GM12878 (cell line): ENCODE results near the gene ANKRD33B. TPM values are rescaled to one million over a fixed set of nuclear protein-coding genes. Genes with fewer than 3 reads are reported as not detected.

Experiments
- ATAC-seq: fragments of 200-7000 bp; cut with Tn5 transposase; 3 replicates; pipeline ENCODE4 v1.9.1; 2020; ENCODE audit warnings: mild to moderate bottlenecking, moderate library complexity
- BruUV-seq: library from RNA; stranded (reverse); fragments of 400-500 nt; replicated peaks from 2 replicates; lab custom pipeline; 2021; lab: Mats Ljungman, UMichigan
- CTCF ChIA-PET: fragments of 300-600 bp; sonication (Branson Sonifier 250); formaldehyde crosslinking; extraction: SDS; loops from one replicate; lab custom pipeline; 2021; ENCODE audit warnings: inconsistent platforms; lab: Yijun Ruan, JAX
- POLR2A ChIA-PET: fragments of 350-600 bp; formaldehyde crosslinking; extraction: SDS; loops from one replicate; lab custom pipeline; 2021; ENCODE audit warnings: inconsistent platforms; lab: Charles Lee
- RAD21 ChIA-PET: fragments of 300-600 bp; sonication (Branson Sonifier 250); formaldehyde crosslinking; loops from one replicate; lab custom pipeline; 2023; ENCODE audit warnings: antibody characterized with exemption; ENCODE audit not compliant: unreplicated experiment; lab: Charles Lee
- SMC1A ChIA-PET: fragments of 300-600 bp; sonication (Branson Sonifier 250); formaldehyde crosslinking; loops from one replicate; lab custom pipeline; 2023; ENCODE audit not compliant: unreplicated experiment, uncharacterized antibody; lab: Charles Lee
- DNase-seq: peaks from one replicate; pipeline ENCODE4 v3.0.0-alpha.2; 2011; ENCODE audit warnings: low read depth, low spot score
- FAIRE-seq: peaks from 3 replicates; lab custom pipeline; 2011; peaks lifted over from hg19 to GRCh38; lab: Jason Lieb, UNC
- H2AFZ ChIP-seq: 2 replicates; pipeline ENCODE4 v1.6.0; 2011; ENCODE audit warnings: low read depth, low read length, control low read depth; ENCODE audit not compliant: control insufficient read depth
- H3K27ac ChIP-seq: 2 replicates; pipeline ENCODE4 v1.5.1; 2011; ENCODE audit warnings: control low read depth; ENCODE audit not compliant: control insufficient read depth, insufficient read depth
- H3K27me3 ChIP-seq, 2 experiments: replicated peaks in 1 of 2; 2 replicates each; pipeline versions ENCODE4 v1.6.0 to v1.6.1; 2011; ENCODE audit warnings: low read length in 1 of 2; ENCODE audit not compliant: control insufficient read depth in 2 of 2, insufficient read depth in 2 of 2
- H3K36me3 ChIP-seq, 2 experiments: 2 replicates each; pipeline ENCODE4 v1.5.1; 2011; ENCODE audit warnings: low read length in 1 of 2; ENCODE audit not compliant: control insufficient read depth in 2 of 2, insufficient read depth in 2 of 2
- H3K4me1 ChIP-seq: 2 replicates; pipeline ENCODE4 v1.6.1; 2011; ENCODE audit warnings: mild to moderate bottlenecking, low read length, moderate library complexity, mixed read lengths; ENCODE audit not compliant: control insufficient read depth, insufficient read depth
- H3K4me2 ChIP-seq: 2 replicates; pipeline ENCODE4 v1.6.0; 2011; ENCODE audit warnings: control low read depth; ENCODE audit not compliant: control insufficient read depth, insufficient read depth
- H3K4me3 ChIP-seq: fragments of 200-600 bp; sonication (generic); 2 replicates; pipeline ENCODE4 v1.5.1; 2016
- H3K79me2 ChIP-seq: 2 replicates; pipeline ENCODE4 v1.6.0; 2011; ENCODE audit warnings: low read length; ENCODE audit not compliant: control insufficient read depth, insufficient read depth
- H3K9ac ChIP-seq: 2 replicates; pipeline ENCODE4 v1.8.0; 2011; ENCODE audit warnings: low read length, control low read depth, mixed read lengths; ENCODE audit not compliant: control insufficient read depth, insufficient read depth
- H3K9me3 ChIP-seq: replicated peaks from 3 replicates; pipeline ENCODE4 v1.5.1; 2011; ENCODE audit warnings: mild to moderate bottlenecking, low read length; ENCODE audit not compliant: control insufficient read depth, insufficient read depth
- H4K20me1 ChIP-seq: 2 replicates; pipeline ENCODE4 v1.6.0; 2011; ENCODE audit not compliant: control insufficient read depth, insufficient read depth
- CREM ChIP-seq: IDR thresholded peaks from 2 replicates; pipeline ENCODE4 v1.6.1; 2014; ENCODE audit warnings: antibody characterized with exemption, low read depth
- EED ChIP-seq: sonication (generic); IDR thresholded peaks from 2 replicates; pipeline ENCODE4 v1.6.1; 2016; ENCODE audit warnings: antibody characterized with exemption, low read depth
- MAX ChIP-seq: IDR thresholded peaks from 2 replicates; pipeline ENCODE4 v1.6.1; 2012; ENCODE audit warnings: low read depth, low read length, improper control_type of control experiment
- PKNOX1 ChIP-seq: fragments of 450-650 bp; IDR thresholded peaks from 2 replicates; pipeline ENCODE4 v1.6.1; 2016; ENCODE audit warnings: mild to moderate bottlenecking
- POLR2AphosphoS5 ChIP-seq: IDR thresholded peaks from 2 replicates; pipeline ENCODE4 v1.6.1; 2011; ENCODE audit warnings: mild to moderate bottlenecking, low read length, inconsistent platforms
- TCF12 ChIP-seq: IDR thresholded peaks from 2 replicates; pipeline ENCODE4 v1.6.1; 2011; ENCODE audit warnings: low read depth, mild to moderate bottlenecking, low read length
- ZBED1 ChIP-seq: IDR thresholded peaks from 2 replicates; pipeline ENCODE4 v1.6.1; 2016; ENCODE audit warnings: borderline replicate concordance
- WGBS: methylation state at CpG from one replicate; pipeline ENCODE4 v1.1.6; 2016; ENCODE audit warnings: low lambda C conversion rate; ENCODE audit not compliant: insufficient replicate concordance, insufficient coverage; ENCODE audit errors: missing lambda C conversion rate; 5-methylcytosine and 5-hydroxymethylcytosine counted together
- in situ Hi-C: fragments of 300-500 bp; cut with MboI; formaldehyde crosslinking; loops from 9 replicates; pipeline ENCODE4 v1.14.3; 2018; ENCODE audit warnings: mixed read lengths
- intact Hi-C: fragments of 100-400 bp; cut with micrococcal nuclease; formaldehyde crosslinking; loops from one replicate; pipeline ENCODE4 v1.14.2; 2022; ENCODE audit not compliant: unreplicated experiment
- polyA plus RNA-seq, 11 experiments: library from polyadenylated mRNA; depleted of rRNA in 4 of 11; unstranded in 6 of 11; stranded (reverse) in 5 of 11; fragments of >200 nt; fragmentation: Nextera tagmentation in 4 of 11; fragmentation: Illumina TruSeq in 1 of 11; extraction: Ambion mirVana in 4 of 11; extraction: Trizol in 1 of 11; gene quantifications; 1 replicate in 1 of 11; 2 replicates in 10 of 11; pipeline versions ENCODE4 v1.2.1 to v1.2.3, GENCODE V29; 2011 to 2016; ENCODE audit warnings: inconsistent platforms in 2 of 11, missing spikeins in 2 of 11, low read depth in 1 of 11
- total RNA-seq, 4 experiments: library from RNA; depleted of rRNA in 3 of 4; stranded (reverse); fragments of >200 nt in 3 of 4; fragmentation: Illumina TruSeq in 1 of 4; extraction: Trizol in 1 of 4; gene quantifications; 2 replicates each; pipeline versions ENCODE4 v1.2.1 to v1.2.3, GENCODE V29; 2013 to 2021

The ANKRD33B gene
- total and polyA plus RNA-seq, 10 of the 15 experiments (the other 5 are each of a cell fraction or from before 2014, with no cell fraction given) = 4.9 to 61.6 (median 15.6) TPM

GRCh38 chr5:10624679-10625078 lies 60.8 kb downstream of the ANKRD33B start:
- no peak overlapping the region for H3K4me2 ChIP-seq
- peaks cover 51% of the 10 kb centered on the region for H3K4me1 ChIP-seq
- ChIA-PET SMC1A (interaction anchor here (0.7 to 12.0 kb wide), 7 partner anchors 15 to 268 kb away, joined by 3 to 192 read pairs (median 32); no protein-coding TSS in a partner anchor), CTCF (interaction anchor here (0.6 to 8.0 kb wide), 6 partner anchors 13 to 371 kb away, joined by 3 to 229 read pairs (median 70); no protein-coding TSS in a partner anchor), RAD21 (interaction anchor here (1.2 to 7.5 kb wide), 5 partner anchors 17 to 170 kb away, joined by 3 to 186 read pairs (median 51); no protein-coding TSS in a partner anchor), POLR2A (interaction anchor here (0.7 to 4.1 kb wide), 2 partner anchors 17 to 86 kb away, joined by 4 to 20 read pairs; no protein-coding TSS in a partner anchor)
- H3K9ac ChIP-seq = no peak overlapping the region
- no peak overlapping the region for H2AFZ ChIP-seq
- WGBS = 92% methylated on average over 6 of the region's 6 CpGs
- no peak for FAIRE-seq
- ATAC-seq = no peak
- no peaks in the 10 kb centered on the region for H4K20me1 ChIP-seq
- no peak overlapping the region for H3K4me3 ChIP-seq
- H3K27ac ChIP-seq = no peak overlapping the region
- intact Hi-C loops = no loop called here
- BruUV-seq = no TSS peak
- in situ Hi-C loops = loop anchor here (5.0 kb wide), 1 partner anchor 172 kb away; no protein-coding TSS in a partner anchor
- H3K27me3 ChIP-seq = no peaks in the 10 kb centered on the region
- DNase-seq = no peak
- H3K9me3 ChIP-seq = peaks cover 2% of the 10 kb centered on the region
- H3K36me3 ChIP-seq = peaks cover 20 to 26% of the 10 kb centered on the region in 2 experiments; a peak in 3 of 4 replicates
- peaks cover 69% of the 10 kb centered on the region for H3K79me2 ChIP-seq
- TF ChIP-seq MAX (no peak), POLR2AphosphoS5 (peak; percentile 17; the same call in 1 of the 2 replicates)

- no peak overlapping the region for H3K4me3 ChIP-seq
- no peak for FAIRE-seq
- TF ChIP-seq PKNOX1 = peak; percentile 60; the same call in 1 of the 2 replicates
- TF ChIP-seq CREM = no peak
- TF ChIP-seq EED = no peak
- no peak for TF ChIP-seq ZBED1
- TF ChIP-seq TCF12 = no peak
- no peak for ATAC-seq
- H3K4me1 ChIP-seq = peaks cover 52% of the 10 kb centered on the region
- POLR2A ChIA-PET = interaction anchor here (2.4 to 4.1 kb wide), 3 partner anchors 18 to 174 kb away, joined by 16 to 20 read pairs (median 18); no protein-coding TSS in a partner anchor
- DNase-seq = no peak
- H3K4me2 ChIP-seq = peak overlapping the region; percentile 75; the same call in 1 of the 2 replicates
- intact Hi-C loops = no loop called here
- SMC1A ChIA-PET = interaction anchor here (0.7 to 12.0 kb wide), 14 partner anchors 10 to 555 kb away, joined by 3 to 192 read pairs (median 17); no protein-coding TSS in a partner anchor
- 72% methylated on average over 15 of the region's 15 CpGs for WGBS
- no TSS peak for BruUV-seq
- H4K20me1 ChIP-seq = no peaks in the 10 kb centered on the region
- H3K9me3 ChIP-seq = peaks cover 6% of the 10 kb centered on the region
- peaks cover 71% of the 10 kb centered on the region for H3K79me2 ChIP-seq
- no peak overlapping the region for H2AFZ ChIP-seq
- RAD21 ChIA-PET = interaction anchor here (1.3 to 7.5 kb wide), 7 partner anchors 9 to 342 kb away, joined by 3 to 186 read pairs (median 45); no protein-coding TSS in a partner anchor
- peak overlapping the region; percentile 35 for H3K27ac ChIP-seq
- H3K27me3 ChIP-seq = no peaks in the 10 kb centered on the region
- in situ Hi-C loops = loop anchor here (5.0 kb wide), 1 partner anchor 174 kb away; no protein-coding TSS in a partner anchor
- CTCF ChIA-PET = interaction anchor here (1.0 to 8.0 kb wide), 12 partner anchors 14 to 342 kb away, joined by 3 to 229 read pairs (median 36); partner anchors contain the start of gene ROPN1L
- no peak overlapping the region for H3K9ac ChIP-seq
- peaks cover 19 to 25% of the 10 kb centered on the region in 2 experiments for H3K36me3 ChIP-seq
These were observed 62.0 kb downstream of the ANKRD33B start for GRCh38 chr5:10625700-10626472.
